Activated T-helper 2 cell treated with anti-CD3 and anti-CD28 coated beads, Interferon-gamma antibody, Interleukin-2, Interleukin-4, amounts not matched to agents 10 μg/mL and 5 μg/mL and 100 μg/mL, durations not matched to agents 14 hours and 24 hours and 36 hours (primary cell): ENCODE results near the gene SEC63. TPM values are rescaled to one million over a fixed set of nuclear protein-coding genes. Genes with fewer than 3 reads are reported as not detected.
"Not testable (repeated sequence)": the region's sequence is repeated elsewhere in the genome, so short reads cannot be mapped to it uniquely, and the experiment has no call there.

Experiments used
- DNase-seq: peaks from one replicate; pipeline ENCODE4 v3.0.0; 2021; ENCODE audit warnings: low spot score
- H3K27ac Mint-ChIP-seq: one replicate; pipeline ENCODE4 v1.8.0; 2021; ENCODE audit warnings: mixed read lengths
- H3K27me3 Mint-ChIP-seq: one replicate; pipeline ENCODE4 v1.8.0; 2021; ENCODE audit warnings: low read depth, mixed read lengths
- H3K36me3 Mint-ChIP-seq: one replicate; pipeline ENCODE4 v1.8.0; 2021; ENCODE audit warnings: low read depth, mixed read lengths
- H3K4me1 Mint-ChIP-seq: one replicate; pipeline ENCODE4 v1.8.0; 2021; ENCODE audit warnings: low read depth, mixed read lengths
- H3K4me3 Mint-ChIP-seq: one replicate; pipeline ENCODE4 v1.8.0; 2021; ENCODE audit warnings: low read depth, mild to moderate bottlenecking, moderate library complexity, mixed read lengths
- H3K9me3 Mint-ChIP-seq: one replicate; pipeline ENCODE4 v1.8.0; 2021; ENCODE audit warnings: mixed read lengths
- intact Hi-C: fragments of 100-400 bp; cut with micrococcal nuclease; formaldehyde crosslinking; loops from one replicate; pipeline ENCODE4 v1.15.1; 2023
- total RNA-seq: library from RNA; stranded (reverse); gene quantifications from 2 replicates; pipeline ENCODE4 v1.2.3, GENCODE V29; 2022

SEC63 gene
- total RNA-seq, 1 donor from 2014 or later: 96.2 TPM

DNA sequence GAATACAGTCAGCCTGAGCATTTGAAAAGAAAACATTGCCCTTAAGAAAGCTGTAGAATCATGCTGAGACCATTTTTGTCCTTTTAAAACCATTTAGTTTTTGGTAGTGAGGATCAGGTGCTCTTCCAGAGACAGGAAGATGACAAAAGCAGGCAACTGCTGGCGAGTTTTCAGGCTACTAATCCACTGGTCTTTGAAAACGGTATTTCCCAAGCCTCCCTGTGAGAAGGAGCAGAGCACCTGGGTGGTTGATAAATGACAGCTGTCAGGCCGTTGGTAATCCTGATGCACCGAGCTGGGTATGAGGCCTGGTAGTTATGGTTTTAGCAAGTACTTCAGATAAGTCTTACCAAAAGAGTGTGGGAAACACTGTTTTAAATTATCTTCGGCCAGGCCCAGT is 10.1 kb upstream of the SEC63 start:
- no peaks in the 10 kb centered on the region for H3K36me3 Mint-ChIP-seq
- no peak overlapping the region for H3K4me3 Mint-ChIP-seq
- H3K4me1 Mint-ChIP-seq: peaks cover 8% of the 10 kb centered on the region
- intact Hi-C loops: no loop called here
- no peaks in the 10 kb centered on the region for H3K9me3 Mint-ChIP-seq
- DNase-seq: no peak
- H3K27me3 Mint-ChIP-seq: peaks cover 10% of the 10 kb centered on the region
- H3K27ac Mint-ChIP-seq: no peak overlapping the region

GRCh38 chr6:107965746-107966145 is 7.7 kb upstream of the SEC63 start:
- no peaks in the 10 kb centered on the region for H3K36me3 Mint-ChIP-seq
- no peak for DNase-seq
- intact Hi-C loops: no loop called here
- no peak overlapping the region for H3K4me3 Mint-ChIP-seq
- no peaks in the 10 kb centered on the region for H3K27me3 Mint-ChIP-seq
- no peak overlapping the region for H3K27ac Mint-ChIP-seq
- no peaks in the 10 kb centered on the region for H3K9me3 Mint-ChIP-seq
- peaks cover 5% of the 10 kb centered on the region for H3K4me1 Mint-ChIP-seq

- H3K4me3 Mint-ChIP-seq: no peak overlapping the region
- peaks cover 4% of the 10 kb centered on the region for H3K27me3 Mint-ChIP-seq
- no peak for DNase-seq
- H3K4me1 Mint-ChIP-seq: peaks cover 9% of the 10 kb centered on the region
- H3K36me3 Mint-ChIP-seq: no peaks in the 10 kb centered on the region
- no peaks in the 10 kb centered on the region for H3K9me3 Mint-ChIP-seq
- no peak overlapping the region for H3K27ac Mint-ChIP-seq
- intact Hi-C loops: no loop called here
Observed at GRCh38 chr6:107962723-107963122, 4.7 kb upstream of the SEC63 start.

DNA sequence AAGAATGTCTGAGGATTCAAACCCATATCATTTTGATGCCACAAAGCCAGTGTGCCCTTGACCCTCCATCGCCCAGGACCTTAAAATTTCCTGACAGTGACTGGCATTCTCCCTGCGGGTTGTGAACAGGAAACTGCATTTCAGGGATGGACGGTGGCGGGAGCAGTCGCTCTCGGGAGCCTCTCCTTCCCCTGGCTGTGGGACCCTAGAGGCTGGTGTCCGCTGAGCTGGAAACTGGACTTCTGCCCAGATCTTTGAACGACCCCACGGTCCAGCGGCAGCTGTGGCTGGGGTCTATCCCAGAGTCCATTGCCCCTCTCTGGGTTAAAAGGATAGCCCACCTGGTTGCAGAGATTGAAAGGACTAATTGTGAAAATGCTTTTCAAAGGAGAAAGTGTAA is 1.4 kb upstream of the SEC63 start:
- intact Hi-C loops: loop anchor here (5.0 to 10.0 kb wide), 2 partner anchors 95 to 502 kb away; partner anchors contain the start of gene PDSS2
- DNase-seq: no peak
- H3K9me3 Mint-ChIP-seq: no peaks in the 10 kb centered on the region
- H3K27me3 Mint-ChIP-seq: peaks cover 4% of the 10 kb centered on the region
- H3K4me3 Mint-ChIP-seq: peak overlapping the region; percentile 19
- peaks cover 25% of the 10 kb centered on the region for H3K36me3 Mint-ChIP-seq
- H3K27ac Mint-ChIP-seq: no peak overlapping the region
- H3K4me1 Mint-ChIP-seq: peaks cover 18% of the 10 kb centered on the region

- intact Hi-C loops: loop anchor here (1.0 to 10.0 kb wide), 3 partner anchors 94 to 502 kb away; partner anchors contain the start of genes OSTM1 and PDSS2
- H3K27me3 Mint-ChIP-seq: not testable (repeated sequence)
- H3K27ac Mint-ChIP-seq: peak overlapping the region; percentile 92
Observed at GRCh38 chr6:107958689-107959362, 818 bp upstream of the SEC63 start.

DNA sequence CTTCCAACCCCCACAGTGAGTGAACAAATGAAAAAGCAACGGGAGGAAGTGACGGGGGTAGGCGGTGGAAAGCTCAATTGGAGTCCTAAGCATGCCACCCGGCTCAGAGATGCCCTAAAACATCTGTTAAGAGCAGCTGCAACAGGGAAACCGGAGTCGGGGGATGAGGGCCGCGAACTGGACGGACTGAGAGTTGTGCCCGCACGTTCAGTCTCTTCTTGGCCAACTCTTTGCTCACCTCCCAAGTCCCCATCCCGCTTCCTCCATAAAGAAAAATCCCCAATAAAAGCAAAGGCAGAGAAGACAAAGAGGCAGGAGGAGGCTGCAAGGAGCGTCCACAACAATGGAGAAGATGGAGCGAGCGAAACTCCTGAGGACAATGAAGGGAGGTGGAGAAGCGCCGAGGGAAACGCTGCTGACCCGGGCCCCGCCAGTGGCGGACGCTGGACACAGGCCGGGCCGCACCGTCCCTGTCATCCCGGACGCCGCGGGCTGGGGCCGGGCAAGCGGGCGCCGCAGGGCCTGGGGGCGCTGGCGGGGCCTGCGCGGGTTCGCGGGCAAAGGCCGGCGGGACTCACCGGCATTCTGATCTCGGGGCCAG is 600 bp downstream of the SEC63 start:
- intact Hi-C loops: loop anchor here (1.0 to 10.0 kb wide), 3 partner anchors 93 to 500 kb away; partner anchors contain the start of gene PDSS2
- peaks cover 25% of the 10 kb centered on the region for H3K36me3 Mint-ChIP-seq
- DNase-seq: peak; percentile 58
- H3K4me1 Mint-ChIP-seq: peaks cover 16% of the 10 kb centered on the region
- H3K9me3 Mint-ChIP-seq: no peaks in the 10 kb centered on the region
- peak overlapping the region; percentile 93 for H3K27ac Mint-ChIP-seq
- H3K27me3 Mint-ChIP-seq: peaks cover 4% of the 10 kb centered on the region
- H3K4me3 Mint-ChIP-seq: peak overlapping the region; percentile 93

More at GRCh38 chr6:107958689-107959362, 818 bp upstream of the SEC63 start:
- not testable (repeated sequence) for DNase-seq, H3K9me3 Mint-ChIP-seq
- peak overlapping the region; percentile 87 for H3K4me3 Mint-ChIP-seq
- H3K4me1 Mint-ChIP-seq: peaks cover 18% of the 10 kb centered on the region
- H3K36me3 Mint-ChIP-seq: peaks cover 25% of the 10 kb centered on the region

- H3K9me3 Mint-ChIP-seq: no peaks in the 10 kb centered on the region
- intact Hi-C loops: loop anchor here (1.0 to 10.0 kb wide), 3 partner anchors 92 to 499 kb away; partner anchors contain the start of gene PDSS2
- H3K4me3 Mint-ChIP-seq: peak overlapping the region; percentile 93
- H3K36me3 Mint-ChIP-seq: peaks cover 25% of the 10 kb centered on the region
- peak overlapping the region; percentile 93 for H3K27ac Mint-ChIP-seq
- peaks cover 4% of the 10 kb centered on the region for H3K27me3 Mint-ChIP-seq
- H3K4me1 Mint-ChIP-seq: peaks cover 16% of the 10 kb centered on the region
- DNase-seq: no peak
Observed at GRCh38 chr6:107956586-107957307, 1.3 kb downstream of the SEC63 start.

- DNase-seq: no peak
- Mint-ChIP-seq H3K9me3 (no peaks in the 10 kb centered on the region), H3K4me3 (peak overlapping the region; percentile 93), H3K27ac (peak overlapping the region; percentile 93), H3K27me3 (peaks cover 4% of the 10 kb centered on the region), H3K36me3 (peaks cover 25% of the 10 kb centered on the region), H3K4me1 (peaks cover 16% of the 10 kb centered on the region)
- intact Hi-C loops: loop anchor here (5.0 to 10.0 kb wide), 2 partner anchors 91 to 499 kb away; partner anchors contain the start of gene PDSS2
Observed at GRCh38 chr6:107956181-107956580, 1.8 kb downstream of the SEC63 start.

GRCh38 chr6:107953858-107954414 is 4.1 kb downstream of the SEC63 start:
- intact Hi-C loops: loop anchor here (10.0 kb wide), 1 partner anchor 89 kb away; no protein-coding TSS in a partner anchor
- H3K36me3 Mint-ChIP-seq: peaks cover 29% of the 10 kb centered on the region
- H3K4me3 Mint-ChIP-seq, DNase-seq, H3K9me3 Mint-ChIP-seq, H3K27ac Mint-ChIP-seq, H3K27me3 Mint-ChIP-seq: not testable (repeated sequence)
- peaks cover 24% of the 10 kb centered on the region for H3K4me1 Mint-ChIP-seq

- intact Hi-C loops: no loop called here
- H3K9me3 Mint-ChIP-seq: no peaks in the 10 kb centered on the region
- no peaks in the 10 kb centered on the region for H3K27me3 Mint-ChIP-seq
- H3K36me3 Mint-ChIP-seq: peaks cover 33% of the 10 kb centered on the region
- peak overlapping the region; percentile 40 for H3K27ac Mint-ChIP-seq
- peaks cover 19% of the 10 kb centered on the region for H3K4me1 Mint-ChIP-seq
- DNase-seq: no peak
- no peak overlapping the region for H3K4me3 Mint-ChIP-seq
Observed at GRCh38 chr6:107943626-107944439, 14.2 kb downstream of the SEC63 start.

DNA sequence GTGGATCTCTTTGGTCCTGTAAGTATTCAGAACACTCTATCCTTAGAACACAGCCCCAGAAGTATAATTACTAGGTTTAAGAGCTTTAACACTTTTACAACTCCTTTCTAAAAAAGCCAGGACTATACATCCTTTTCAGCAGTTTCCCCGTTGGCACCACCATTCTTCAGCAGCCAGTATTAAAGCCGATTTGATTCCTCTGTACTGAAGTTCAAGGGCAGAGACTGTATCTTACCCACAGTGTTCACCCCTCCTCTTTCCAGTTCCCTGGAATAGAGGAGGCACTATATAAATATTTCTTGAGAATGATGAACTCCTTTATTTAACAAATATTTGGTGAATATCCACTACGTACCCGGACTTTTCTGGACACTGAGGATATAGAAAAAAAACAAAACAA is 15.9 kb downstream of the SEC63 start:
- H3K36me3 Mint-ChIP-seq: peaks cover 38% of the 10 kb centered on the region
- peaks cover 14% of the 10 kb centered on the region for H3K4me1 Mint-ChIP-seq
- DNase-seq: no peak
- H3K4me3 Mint-ChIP-seq: no peak overlapping the region
- no peaks in the 10 kb centered on the region for H3K9me3 Mint-ChIP-seq
- no peak overlapping the region for H3K27ac Mint-ChIP-seq
- intact Hi-C loops: no loop called here
- no peaks in the 10 kb centered on the region for H3K27me3 Mint-ChIP-seq

- Mint-ChIP-seq H3K9me3 (no peaks in the 10 kb centered on the region), H3K36me3 (peaks cover 41% of the 10 kb centered on the region), H3K4me1 (peaks cover 16% of the 10 kb centered on the region), H3K27ac (no peak overlapping the region), H3K27me3 (no peaks in the 10 kb centered on the region), H3K4me3 (no peak overlapping the region)
- intact Hi-C loops: no loop called here
- no peak for DNase-seq
Observed at GRCh38 chr6:107941627-107942026, 16.4 kb downstream of the SEC63 start.
